A673 (cell line): Measurements from ENCODE around the gene SUMO1. TPM values are rescaled to one million over a fixed set of nuclear protein-coding genes. Genes with fewer than 3 reads are reported as not detected.

Experiments
- BruUV-seq: library from RNA; stranded (reverse); fragments of 400-500 nt; replicated peaks from 2 replicates; lab custom pipeline; 2021; lab: Mats Ljungman, UMichigan
- CTCF ChIA-PET: fragments of 300-600 bp; sonication (Branson Sonifier 250); formaldehyde crosslinking; loops from one replicate; lab custom pipeline; 2022; ENCODE audit warnings: antibody characterized with exemption; lab: Charles Lee
- POLR2A ChIA-PET: fragments of 300-600 bp; sonication (Branson Sonifier 250); formaldehyde crosslinking; loops from one replicate; lab custom pipeline; 2022; ENCODE audit warnings: antibody characterized with exemption; ENCODE audit not compliant: low non-redundant PET; lab: Charles Lee
- DNase-seq: peaks from one replicate; pipeline ENCODE4 v3.0.0-alpha.2; 2015; ENCODE audit warnings: low spot score
- H3K27ac ChIP-seq: fragments of 200-600 bp; sonication (generic); 2 replicates; pipeline ENCODE4 v1.5.1; 2016; ENCODE audit warnings: mixed run types, low read depth, mild to moderate bottlenecking, mixed read lengths, antibody characterized with exemption, low read length; ENCODE audit not compliant: poor library complexity, severe bottlenecking
- H3K27me3 ChIP-seq: fragments of 200-600 bp; sonication (generic); replicated peaks from 2 replicates; pipeline ENCODE4 v1.6.1; 2017; ENCODE audit warnings: mixed run types, low read depth, mild to moderate bottlenecking, mixed read lengths, antibody characterized with exemption, low read length; ENCODE audit not compliant: insufficient read depth, poor library complexity
- H3K36me3 ChIP-seq: fragments of 200-600 bp; sonication (generic); 2 replicates; pipeline ENCODE4 v1.6.1; 2016; ENCODE audit warnings: mixed run types, mild to moderate bottlenecking, mixed read lengths, antibody characterized with exemption, low read length; ENCODE audit not compliant: insufficient read depth, poor library complexity, severe bottlenecking
- H3K4me1 ChIP-seq: fragments of 200-600 bp; sonication (generic); 2 replicates; pipeline ENCODE4 v1.6.1; 2017; ENCODE audit warnings: mixed run types, mild to moderate bottlenecking, mixed read lengths, antibody characterized with exemption, low read length; ENCODE audit not compliant: insufficient read depth, poor library complexity, severe bottlenecking
- H3K4me3 ChIP-seq: fragments of 200-600 bp; sonication (generic); 2 replicates; pipeline ENCODE4 v1.5.1; 2016; ENCODE audit warnings: low read depth, mixed run types, mild to moderate bottlenecking, mixed read lengths, low read length; ENCODE audit not compliant: poor library complexity, severe bottlenecking
- H3K9me3 ChIP-seq: fragments of 200-600 bp; sonication (generic); 2 replicates; pipeline ENCODE4 v1.6.1; 2016; ENCODE audit warnings: mixed run types, low read depth, mild to moderate bottlenecking, mixed read lengths, antibody characterized with exemption, low read length; ENCODE audit not compliant: poor library complexity, severe bottlenecking
- CTCF ChIP-seq: fragments of 300-800, 200-600 bp; sonication (generic); conservative IDR thresholded peaks from 2 replicates; pipeline ENCODE4 v1.5.1; 2017; ENCODE audit warnings: low read depth, mild to moderate bottlenecking, antibody characterized with exemption, low read length, moderate library complexity, mixed read lengths
- EZH2 ChIP-seq: fragments of 200-600 bp; sonication (generic); IDR thresholded peaks from 2 replicates; pipeline ENCODE4 v1.6.1; 2017; ENCODE audit warnings: borderline replicate concordance, low read depth, mild to moderate bottlenecking, mixed read lengths, antibody characterized with exemption, low read length; ENCODE audit not compliant: poor library complexity, severe bottlenecking
- intact Hi-C: fragments of 100-400 bp; cut with micrococcal nuclease; formaldehyde crosslinking; loops from one replicate; pipeline ENCODE4 v1.10.0; 2022; ENCODE audit not compliant: unreplicated experiment
- total RNA-seq: library from RNA; stranded (reverse); gene quantifications from 2 replicates; pipeline ENCODE4 v1.2.3, GENCODE V29; 2021

SUMO1 gene
- total RNA-seq, 1 experiment from 2014 or later = 166 TPM

GRCh38 chr2:202165208-202165607 lies 73.2 kb downstream of the SUMO1 start:
- POLR2A ChIA-PET = no interaction called here
- no TSS peak for BruUV-seq
- H3K9me3 ChIP-seq = no peaks in the 10 kb centered on the region
- intact Hi-C loops = no loop called here
- no peaks in the 10 kb centered on the region for H3K36me3 ChIP-seq
- TF ChIP-seq CTCF = no peak
- TF ChIP-seq EZH2 = no peak
- no peaks in the 10 kb centered on the region for H3K27me3 ChIP-seq
- H3K27ac ChIP-seq = no peak overlapping the region
- CTCF ChIA-PET = no interaction called here
- no peak overlapping the region for H3K4me3 ChIP-seq
- H3K4me1 ChIP-seq = peaks cover 4% of the 10 kb centered on the region
- DNase-seq = no peak

GRCh38 chr2:202164411-202164810 lies 74.0 kb downstream of the SUMO1 start:
- Histone ChIP-seq H3K27ac (no peak overlapping the region), H3K4me3 (no peak overlapping the region), H3K36me3 (no peaks in the 10 kb centered on the region), H3K4me1 (peaks cover 4% of the 10 kb centered on the region), H3K9me3 (no peaks in the 10 kb centered on the region), H3K27me3 (no peaks in the 10 kb centered on the region)
- POLR2A ChIA-PET = no interaction called here
- BruUV-seq = no TSS peak
- no peak for DNase-seq
- intact Hi-C loops = no loop called here
- CTCF ChIA-PET = no interaction called here
- TF ChIP-seq CTCF = no peak
- TF ChIP-seq EZH2 = no peak

- Histone ChIP-seq H3K4me1 (peaks cover 4% of the 10 kb centered on the region), H3K4me3 (no peak overlapping the region), H3K27me3 (no peaks in the 10 kb centered on the region), H3K27ac (no peak overlapping the region), H3K36me3 (no peaks in the 10 kb centered on the region), H3K9me3 (no peaks in the 10 kb centered on the region)
- no peak for DNase-seq
- ChIA-PET POLR2A (no interaction called here), CTCF (no interaction called here)
- BruUV-seq = no TSS peak
- intact Hi-C loops = no loop called here
- TF ChIP-seq CTCF (no peak), EZH2 (no peak)
Observed at GRCh38 chr2:202161151-202161835, 77.1 kb downstream of the SUMO1 start.
